ENCODE results near the gene FMN1.
"Not testable (repeated sequence)": the region's sequence is repeated elsewhere in the genome, so short reads cannot be mapped to it uniquely, and the experiment has no call there.

FMN1 gene

DNA sequence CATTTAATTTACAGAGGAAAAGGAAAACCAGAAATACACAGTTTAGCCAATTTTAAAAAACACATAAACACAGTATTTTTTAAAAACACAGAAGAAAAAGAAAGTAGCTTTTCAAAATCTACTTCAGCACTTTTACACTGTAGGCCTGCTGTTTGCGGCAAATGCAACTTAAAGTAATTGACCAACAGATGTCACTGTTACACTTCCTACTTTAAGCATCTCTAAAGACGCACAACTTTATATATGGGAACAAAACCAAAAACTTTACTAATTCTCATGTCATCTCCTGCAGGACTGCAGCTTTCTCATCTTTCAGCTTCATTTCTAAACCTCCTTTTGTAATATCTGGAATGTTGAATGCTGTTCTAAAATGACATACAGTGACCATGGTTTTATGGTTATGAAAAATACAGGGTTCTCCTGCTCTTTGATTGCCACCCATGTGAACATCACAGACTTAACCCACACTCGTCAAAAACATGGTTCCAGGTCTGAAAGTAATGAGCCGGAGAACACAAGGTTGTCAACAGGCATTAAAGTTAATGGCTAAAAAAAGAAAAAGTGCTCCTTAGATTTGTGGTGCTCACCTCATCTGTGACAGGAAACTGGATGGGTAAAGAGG, 107.9 kb downstream of the FMN1 start:
- no peak for DNase-seq

DNA sequence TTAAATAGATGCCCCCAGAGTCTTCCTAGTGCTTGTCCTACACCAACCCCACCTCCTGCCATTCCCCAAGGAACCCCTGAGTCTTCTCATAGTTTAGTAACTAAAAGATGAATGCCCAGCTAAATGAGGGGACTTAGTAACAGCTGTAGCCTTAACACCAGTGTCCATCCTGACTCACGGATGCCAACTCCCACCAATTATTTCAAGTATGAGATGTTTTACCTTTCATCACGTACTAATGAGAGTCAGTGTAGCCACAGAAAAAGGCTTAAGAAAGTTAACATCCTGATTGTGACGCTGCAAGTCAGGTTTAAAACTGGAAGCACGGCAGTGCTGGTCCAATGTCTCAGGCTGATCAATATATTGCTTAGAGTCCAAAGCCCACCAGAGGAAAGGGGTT, 109.9 kb downstream of the FMN1 start:
- no peak for DNase-seq

GRCh38 chr15:33083232-33084081, 111.1 kb downstream of the FMN1 start:
- DNase-seq, result no peak

DNA sequence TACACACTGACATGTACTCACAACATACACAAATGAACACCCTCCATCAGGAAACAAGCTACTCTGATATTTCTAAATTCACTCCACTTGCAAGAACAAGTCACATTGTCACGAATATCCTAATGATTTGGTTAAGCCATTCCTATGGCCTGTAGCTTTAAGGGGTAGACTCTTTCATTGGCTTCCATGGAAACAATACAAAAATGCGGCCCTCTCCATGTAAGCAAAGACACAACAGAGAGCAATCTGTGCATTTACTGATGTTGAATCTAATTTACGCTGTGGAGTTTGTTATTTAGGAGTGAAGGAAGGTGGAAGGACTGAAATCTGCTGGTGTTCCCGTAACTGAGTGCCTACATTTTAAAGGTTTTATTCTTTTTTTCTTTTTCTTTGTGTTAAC, 114.5 kb downstream of the FMN1 start:
- no peak for DNase-seq

DNA sequence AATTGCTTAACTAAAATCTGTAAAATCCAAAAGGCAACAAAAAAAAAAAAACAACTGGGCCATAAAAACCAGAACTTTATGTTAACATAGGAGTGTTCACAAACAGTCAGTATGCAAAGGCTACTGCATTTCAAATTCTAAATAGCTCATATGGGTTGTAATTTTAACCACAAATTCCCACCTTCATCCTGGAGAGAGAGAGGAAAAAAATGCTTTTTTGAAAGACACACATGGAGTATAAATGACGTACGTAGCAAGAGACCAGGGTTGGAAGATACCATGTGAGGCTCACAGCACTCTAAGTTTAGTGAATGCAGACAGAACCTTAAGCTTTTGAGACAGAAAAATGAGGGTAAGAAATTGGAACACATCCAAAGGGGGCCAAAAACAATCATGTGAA, 115.9 kb downstream of the FMN1 start:
- DNase-seq, result no peak

DNA sequence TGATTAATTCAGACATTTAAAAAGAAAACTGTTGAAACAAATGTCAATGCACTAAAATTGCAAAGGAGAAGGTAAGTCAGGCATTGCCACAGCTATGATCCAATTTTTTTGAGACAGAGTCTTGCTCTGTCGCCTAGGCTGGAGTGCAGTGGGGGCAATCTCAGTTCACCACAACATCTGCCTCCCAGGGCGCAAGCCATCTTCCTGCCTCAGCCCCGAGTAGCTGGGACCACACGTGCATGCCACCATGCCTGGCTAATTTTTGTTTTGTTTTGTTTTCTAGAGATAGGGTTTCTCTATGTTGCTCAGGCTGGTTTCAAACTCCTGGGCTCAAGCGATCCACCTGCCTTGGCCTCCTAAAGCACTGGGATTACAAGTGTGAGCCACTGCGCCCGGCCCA, 117.6 kb downstream of the FMN1 start:
- DNase-seq, result no peak

DNA sequence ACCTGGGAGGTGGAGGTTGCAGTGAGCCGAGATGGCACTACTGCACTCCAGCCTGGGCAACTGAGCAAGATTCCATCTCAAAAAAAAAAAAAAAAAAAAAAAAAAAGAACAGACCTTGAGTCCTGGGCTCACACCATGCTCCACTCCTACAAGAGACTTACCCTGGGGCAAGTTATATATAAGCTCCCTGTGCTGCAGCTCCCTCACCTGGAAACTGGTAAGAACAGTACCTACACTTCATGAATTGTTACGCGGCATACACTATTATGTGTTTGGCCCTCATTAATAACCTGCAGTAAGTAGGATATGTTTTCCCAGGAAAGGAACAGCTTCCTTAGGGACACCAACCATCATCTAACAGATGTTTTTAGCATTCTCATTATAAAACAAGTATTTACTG, 119.6 kb downstream of the FMN1 start:
- no peak for DNase-seq

GRCh38 chr15:33074212-33074611, 120.3 kb downstream of the FMN1 start:
- DNase-seq, result no peak

- DNase-seq, result no peak
Observed at GRCh38 chr15:33071451-33071850, 123.1 kb downstream of the FMN1 start.

- DNase-seq, result not testable (repeated sequence)
Observed at GRCh38 chr15:33069903-33070302, 124.6 kb downstream of the FMN1 start.

GRCh38 chr15:33069161-33069560, 125.4 kb downstream of the FMN1 start:
- no peak for DNase-seq

DNA sequence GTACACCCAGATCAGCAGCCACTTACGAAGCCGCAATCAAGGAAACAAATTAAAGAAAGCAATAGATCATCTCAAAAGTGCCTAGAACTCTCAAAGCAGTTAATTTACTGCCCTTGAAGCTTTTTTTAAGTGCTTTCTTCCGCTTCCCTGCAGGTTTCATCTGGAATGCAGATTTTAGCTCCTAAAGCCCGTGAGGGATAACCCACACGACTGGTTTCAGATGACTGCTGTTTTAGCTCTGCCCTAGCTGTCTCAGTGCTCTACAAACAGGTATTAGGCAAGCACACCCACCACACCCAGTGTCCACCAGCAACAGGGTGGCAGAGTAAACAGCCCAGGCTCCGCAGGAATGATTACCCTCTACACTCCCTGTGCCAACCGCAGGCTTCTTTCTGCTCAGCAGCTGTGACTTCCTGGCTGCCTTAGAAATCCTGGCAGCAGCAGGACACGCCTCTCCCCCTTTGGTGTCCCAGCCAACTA, 126.0 kb downstream of the FMN1 start:
- no peak for DNase-seq

- no peak for DNase-seq
Observed at GRCh38 chr15:33068007-33068481, 126.5 kb downstream of the FMN1 start.

DNA sequence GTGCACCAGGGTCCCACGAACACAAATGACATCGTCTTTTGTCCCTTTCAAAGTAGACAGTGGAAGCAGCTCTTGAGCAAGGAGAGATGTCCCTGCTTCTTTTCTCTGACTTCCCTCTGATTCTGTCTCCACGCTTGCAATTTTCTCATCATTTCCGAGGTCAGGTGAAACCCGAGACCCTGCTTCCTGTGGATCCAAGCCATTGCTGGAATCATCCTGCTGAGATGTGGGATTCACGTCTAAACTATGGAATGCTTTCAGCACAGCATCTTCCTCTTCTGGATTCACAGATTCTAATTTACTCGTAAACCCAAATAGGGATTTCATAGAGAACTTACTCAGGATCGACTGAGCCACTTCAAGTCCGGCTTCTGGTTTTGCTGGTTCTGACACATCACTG, 127.1 kb downstream of the FMN1 start:
- no peak for DNase-seq

- DNase-seq, result no peak
Observed at GRCh38 chr15:33066584-33066983, 127.9 kb downstream of the FMN1 start.

DNA sequence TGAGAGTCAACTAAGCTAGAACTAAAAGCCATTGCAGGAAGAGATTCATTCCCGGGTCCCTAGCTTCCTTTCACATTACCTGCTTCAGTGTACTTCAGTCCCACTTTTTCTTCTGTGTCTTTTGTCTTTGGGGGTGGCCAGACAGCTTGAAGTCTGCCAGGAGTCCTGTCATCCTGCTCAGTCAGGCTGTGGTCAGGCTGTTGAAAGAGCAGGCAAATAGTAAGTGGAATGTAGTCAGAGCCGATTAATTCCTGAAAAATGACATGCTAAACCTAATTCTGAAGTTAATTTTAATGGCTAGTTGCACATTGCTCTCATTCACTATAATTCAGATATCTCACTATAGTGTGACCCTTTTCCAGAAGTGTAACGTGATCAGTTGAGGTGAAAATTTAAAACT, 129.6 kb downstream of the FMN1 start:
- DNase-seq, result no peak

DNA sequence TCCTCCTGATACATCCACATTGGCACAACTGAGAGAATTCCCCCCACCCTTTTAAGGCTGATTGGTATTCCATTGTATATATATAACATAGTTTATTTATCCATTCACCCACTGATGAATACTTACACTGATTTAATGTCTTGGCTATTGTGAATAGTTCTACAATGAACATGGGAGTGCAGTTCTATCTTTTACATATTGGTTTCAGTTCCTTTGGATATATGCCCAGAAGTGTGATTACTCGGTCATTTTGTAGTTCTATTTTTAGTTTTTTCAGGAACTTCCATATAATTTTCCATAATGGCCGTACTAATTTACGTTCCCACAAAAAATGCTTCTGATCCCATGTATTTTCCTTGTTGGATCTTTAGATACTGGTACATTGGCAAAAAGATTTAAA, 135.3 kb downstream of the FMN1 start:
- no peak for DNase-seq

- DNase-seq, result no peak
Observed at GRCh38 chr15:33057845-33058244, 136.7 kb downstream of the FMN1 start.

DNA sequence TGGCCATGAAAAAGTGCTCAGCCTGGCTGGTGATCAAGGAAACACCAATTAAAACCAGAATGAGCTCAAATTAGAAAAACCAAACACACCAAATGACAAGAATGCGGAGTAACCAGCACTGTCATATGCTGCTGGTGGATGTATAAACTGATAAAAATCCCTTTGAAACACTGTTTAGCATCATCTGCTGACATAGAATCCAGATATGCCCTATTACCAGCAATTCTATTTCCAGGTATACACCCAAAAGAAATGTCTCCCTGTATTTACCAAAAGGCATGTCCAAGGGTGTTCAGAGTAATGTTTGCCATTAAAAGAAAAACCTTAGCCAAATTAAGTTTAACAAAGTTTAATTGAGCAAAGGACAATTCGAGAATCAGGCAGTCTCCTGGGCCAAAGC, 138.6 kb downstream of the FMN1 start:
- DNase-seq, result no peak

GRCh38 chr15:33051528-33051927, 143.0 kb downstream of the FMN1 start:
- no peak for DNase-seq

DNA sequence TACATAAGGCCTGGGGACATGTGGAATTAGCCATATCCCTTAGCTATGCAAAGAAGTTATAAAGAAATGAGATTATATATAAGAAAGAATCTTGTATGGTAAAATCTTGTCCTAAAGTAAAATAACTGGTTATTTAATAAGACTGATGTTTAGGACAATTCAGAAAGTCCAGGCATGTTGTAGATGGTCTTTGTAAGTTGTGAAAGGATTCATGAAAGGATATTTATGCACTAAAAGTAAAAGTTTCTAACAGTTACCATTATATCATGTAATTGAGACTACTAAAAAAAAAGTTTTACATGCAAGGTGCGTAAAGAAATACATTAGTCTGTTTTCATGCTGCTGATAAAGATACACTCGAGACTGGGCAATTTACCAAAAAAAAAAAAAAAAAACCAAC, 146.3 kb downstream of the FMN1 start:
- no peak for DNase-seq

GRCh38 chr15:33047077-33047476, 147.4 kb downstream of the FMN1 start:
- no peak for DNase-seq

- no peak for DNase-seq
Observed at GRCh38 chr15:33046329-33046728, 148.2 kb downstream of the FMN1 start.

- DNase-seq, result no peak
Observed at GRCh38 chr15:33045066-33045810, 149.3 kb downstream of the FMN1 start.

Data from activated CD4-positive, alpha-beta T cell treated with anti-CD3 and anti-CD28 coated beads, Interleukin-2, amount 50 U/mL, for 1 hour (primary cell).